ENCODE measurements around the gene ALDOB. TPM values are rescaled to one million over a fixed set of nuclear protein-coding genes. Genes with fewer than 3 reads are reported as not detected.

Gene ALDOB
- total RNA-seq, 1 donor from 2014 or later: not detected

- Histone ChIP-seq H3K27ac (no peak overlapping the region), H3K27me3 (no peaks in the 10 kb centered on the region), H3K4me1 (no peaks in the 10 kb centered on the region), H3K36me3 (no peaks in the 10 kb centered on the region), H3K9me3 (no peaks in the 10 kb centered on the region), H3K4me3 (no peak overlapping the region)
- TF ChIP-seq POLR2AphosphoS5 (IDR thresholded peaks at IDR 0.05; ENCODE audit: insufficient read depth in 1 of 2, low read depth in 1 of 2): no peak
- TF ChIP-seq POLR2A (IDR thresholded peaks at IDR 0.05): no peak
- no peak for DNase-seq (ENCODE audit: extremely low spot score in 2 of 2)
- intact Hi-C loops (cut with DNase I): loop anchor here (5.0 kb wide), 1 partner anchor 71 kb away; the partner anchor contains the start of gene RNF20
These were observed 25.4 kb upstream of the ALDOB start for GRCh38 chr9:101460965-101461364.

- Histone ChIP-seq H3K9me3 (no peaks in the 10 kb centered on the region), H3K4me3 (no peak overlapping the region), H3K27ac (no peak overlapping the region), H3K27me3 (no peaks in the 10 kb centered on the region), H3K36me3 (no peaks in the 10 kb centered on the region), H3K4me1 (no peaks in the 10 kb centered on the region)
- intact Hi-C loops (cut with DNase I): no loop called here
- DNase-seq (ENCODE audit: extremely low spot score in 2 of 2): no peak
- no peak for TF ChIP-seq POLR2AphosphoS5 (IDR thresholded peaks at IDR 0.05; ENCODE audit: insufficient read depth in 1 of 2, low read depth in 1 of 2)
- no peak for TF ChIP-seq POLR2A (IDR thresholded peaks at IDR 0.05)
- peak; percentile 49 to 72 (median 61) for TF ChIP-seq CTCF (IDR thresholded peaks at IDR 0.05)
These were observed 23.5 kb upstream of the ALDOB start for GRCh38 chr9:101458963-101459631.

GRCh38 chr9:101457003-101457402, 21.4 kb upstream of the ALDOB start:
- Histone ChIP-seq H3K4me1 (no peaks in the 10 kb centered on the region), H3K9me3 (no peaks in the 10 kb centered on the region), H3K36me3 (no peaks in the 10 kb centered on the region), H3K27me3 (no peaks in the 10 kb centered on the region), H3K27ac (no peak overlapping the region), H3K4me3 (no peak overlapping the region)
- no peak for DNase-seq (ENCODE audit: extremely low spot score in 2 of 2)
- TF ChIP-seq POLR2A (IDR thresholded peaks at IDR 0.05) (no peak), CTCF (IDR thresholded peaks at IDR 0.05) (no peak), POLR2AphosphoS5 (IDR thresholded peaks at IDR 0.05; ENCODE audit: insufficient read depth in 1 of 2, low read depth in 1 of 2) (no peak)
- intact Hi-C loops (cut with DNase I): no loop called here

GRCh38 chr9:101455656-101456240, 20.2 kb upstream of the ALDOB start:
- TF ChIP-seq POLR2A (IDR thresholded peaks at IDR 0.05) (no peak), CTCF (IDR thresholded peaks at IDR 0.05) (no peak), POLR2AphosphoS5 (IDR thresholded peaks at IDR 0.05; ENCODE audit: insufficient read depth in 1 of 2, low read depth in 1 of 2) (no peak)
- Histone ChIP-seq H3K9me3 (no peaks in the 10 kb centered on the region), H3K36me3 (no peaks in the 10 kb centered on the region), H3K27ac (no peak overlapping the region), H3K4me3 (no peak overlapping the region), H3K4me1 (no peaks in the 10 kb centered on the region), H3K27me3 (no peaks in the 10 kb centered on the region)
- DNase-seq (ENCODE audit: extremely low spot score in 2 of 2): no peak
- intact Hi-C loops (cut with DNase I): no loop called here

GRCh38 chr9:101453776-101454570, 18.4 kb upstream of the ALDOB start:
- Histone ChIP-seq H3K27me3 (no peaks in the 10 kb centered on the region), H3K9me3 (no peaks in the 10 kb centered on the region), H3K27ac (no peak overlapping the region), H3K4me1 (no peaks in the 10 kb centered on the region), H3K4me3 (no peak overlapping the region), H3K36me3 (no peaks in the 10 kb centered on the region)
- TF ChIP-seq CTCF (IDR thresholded peaks at IDR 0.05) (no peak), POLR2A (IDR thresholded peaks at IDR 0.05) (no peak), POLR2AphosphoS5 (IDR thresholded peaks at IDR 0.05; ENCODE audit: insufficient read depth in 1 of 2, low read depth in 1 of 2) (no peak)
- DNase-seq (ENCODE audit: extremely low spot score in 2 of 2): no peak
- intact Hi-C loops (cut with DNase I): no loop called here
